Cardiac muscle cell (in vitro differentiated cells and primary cell): ENCODE measurements around the gene INTS3. TPM values are rescaled to one million over a fixed set of nuclear protein-coding genes. Genes with fewer than 3 reads are reported as not detected.

Experiments used
- DNase-seq, 2 donors: peaks; one replicate each; pipeline versions ENCODE4 v3.0.0 to v3.0.0-alpha.2; 2010 to 2017; ENCODE audit warnings: low read depth in 1 of 2, low spot score in 1 of 2
- H3K27ac ChIP-seq: fragments of 200-600 bp; sonication (generic); 2 replicates; pipeline ENCODE4 v1.5.1; 2016
- H3K27me3 ChIP-seq: fragments of 200-600 bp; sonication (generic); 2 replicates; pipeline ENCODE4 v1.6.0; 2016; ENCODE audit warnings: control low read depth
- H3K36me3 ChIP-seq: fragments of 200-600 bp; sonication (generic); 2 replicates; pipeline ENCODE4 v1.5.1; 2016; ENCODE audit warnings: control low read depth
- H3K4me1 ChIP-seq: fragments of 200-600 bp; sonication (generic); 2 replicates; pipeline ENCODE4 v1.8.1; 2017; ENCODE audit warnings: low read depth, mild to moderate bottlenecking, mixed run types
- H3K4me3 ChIP-seq: fragments of 200-600 bp; sonication (generic); 2 replicates; pipeline ENCODE4 v1.5.1; 2016; ENCODE audit warnings: mild to moderate bottlenecking
- H3K9me3 ChIP-seq: fragments of 200-600 bp; sonication (generic); 2 replicates; pipeline ENCODE4 v1.5.1; 2017; ENCODE audit warnings: low read depth, mild to moderate bottlenecking, control low read depth
- polyA plus RNA-seq: library from polyadenylated mRNA; unstranded; fragments of >200 nt; fragmentation: Nextera tagmentation; extraction: Ambion mirVana; gene quantifications from 2 replicates; pipeline ENCODE4 v1.2.1, GENCODE V29; 2016
- total RNA-seq: library from RNA; depleted of rRNA; stranded (reverse); fragments of >200 nt; gene quantifications from 2 replicates; pipeline ENCODE4 v1.2.3, GENCODE V29; 2016
- TF ChIP-seq, protein P1 (sequence below): IDR thresholded peaks from 2 replicates; pipeline ENCODE4 v1.5.1; 2012; ENCODE audit warnings: low read depth, mild to moderate bottlenecking, low read length

INTS3 gene
- total and polyA plus RNA-seq, 2 experiments from 2014 or later = 39.7 to 73.5 TPM

GRCh38 chr1:153774026-153774595 is 46.3 kb downstream of the INTS3 start:
- no peak overlapping the region for H3K4me3 ChIP-seq
- no peaks in the 10 kb centered on the region for H3K27me3 ChIP-seq
- H3K9me3 ChIP-seq = no peaks in the 10 kb centered on the region
- H3K36me3 ChIP-seq = peaks cover 17% of the 10 kb centered on the region
- DNase-seq = no peak
- no peak overlapping the region for H3K27ac ChIP-seq
- TF ChIP-seq, protein P1, sequence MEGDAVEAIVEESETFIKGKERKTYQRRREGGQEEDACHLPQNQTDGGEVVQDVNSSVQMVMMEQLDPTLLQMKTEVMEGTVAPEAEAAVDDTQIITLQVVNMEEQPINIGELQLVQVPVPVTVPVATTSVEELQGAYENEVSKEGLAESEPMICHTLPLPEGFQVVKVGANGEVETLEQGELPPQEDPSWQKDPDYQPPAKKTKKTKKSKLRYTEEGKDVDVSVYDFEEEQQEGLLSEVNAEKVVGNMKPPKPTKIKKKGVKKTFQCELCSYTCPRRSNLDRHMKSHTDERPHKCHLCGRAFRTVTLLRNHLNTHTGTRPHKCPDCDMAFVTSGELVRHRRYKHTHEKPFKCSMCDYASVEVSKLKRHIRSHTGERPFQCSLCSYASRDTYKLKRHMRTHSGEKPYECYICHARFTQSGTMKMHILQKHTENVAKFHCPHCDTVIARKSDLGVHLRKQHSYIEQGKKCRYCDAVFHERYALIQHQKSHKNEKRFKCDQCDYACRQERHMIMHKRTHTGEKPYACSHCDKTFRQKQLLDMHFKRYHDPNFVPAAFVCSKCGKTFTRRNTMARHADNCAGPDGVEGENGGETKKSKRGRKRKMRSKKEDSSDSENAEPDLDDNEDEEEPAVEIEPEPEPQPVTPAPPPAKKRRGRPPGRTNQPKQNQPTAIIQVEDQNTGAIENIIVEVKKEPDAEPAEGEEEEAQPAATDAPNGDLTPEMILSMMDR = no peak
- H3K4me1 ChIP-seq = peaks cover 3% of the 10 kb centered on the region

GRCh38 chr1:153774780-153775457 is 47.1 kb downstream of the INTS3 start, which contains the start of gene SLC27A3:
TSS of gene SLC27A3 (plus strand) at chr1:153775407. CDS start at chr1:153775498, 91 bp downstream.
- Histone ChIP-seq H3K4me1 (peaks cover 3% of the 10 kb centered on the region), H3K27me3 (no peaks in the 10 kb centered on the region), H3K9me3 (no peaks in the 10 kb centered on the region), H3K36me3 (peaks cover 17% of the 10 kb centered on the region), H3K27ac (peak within 1 kb of the TSS; percentile 61), H3K4me3 (peak within 1 kb of the TSS; percentile 71)
- peak; percentile 54 to 81 for DNase-seq
- TF ChIP-seq, protein P1 = no peak

DNA sequence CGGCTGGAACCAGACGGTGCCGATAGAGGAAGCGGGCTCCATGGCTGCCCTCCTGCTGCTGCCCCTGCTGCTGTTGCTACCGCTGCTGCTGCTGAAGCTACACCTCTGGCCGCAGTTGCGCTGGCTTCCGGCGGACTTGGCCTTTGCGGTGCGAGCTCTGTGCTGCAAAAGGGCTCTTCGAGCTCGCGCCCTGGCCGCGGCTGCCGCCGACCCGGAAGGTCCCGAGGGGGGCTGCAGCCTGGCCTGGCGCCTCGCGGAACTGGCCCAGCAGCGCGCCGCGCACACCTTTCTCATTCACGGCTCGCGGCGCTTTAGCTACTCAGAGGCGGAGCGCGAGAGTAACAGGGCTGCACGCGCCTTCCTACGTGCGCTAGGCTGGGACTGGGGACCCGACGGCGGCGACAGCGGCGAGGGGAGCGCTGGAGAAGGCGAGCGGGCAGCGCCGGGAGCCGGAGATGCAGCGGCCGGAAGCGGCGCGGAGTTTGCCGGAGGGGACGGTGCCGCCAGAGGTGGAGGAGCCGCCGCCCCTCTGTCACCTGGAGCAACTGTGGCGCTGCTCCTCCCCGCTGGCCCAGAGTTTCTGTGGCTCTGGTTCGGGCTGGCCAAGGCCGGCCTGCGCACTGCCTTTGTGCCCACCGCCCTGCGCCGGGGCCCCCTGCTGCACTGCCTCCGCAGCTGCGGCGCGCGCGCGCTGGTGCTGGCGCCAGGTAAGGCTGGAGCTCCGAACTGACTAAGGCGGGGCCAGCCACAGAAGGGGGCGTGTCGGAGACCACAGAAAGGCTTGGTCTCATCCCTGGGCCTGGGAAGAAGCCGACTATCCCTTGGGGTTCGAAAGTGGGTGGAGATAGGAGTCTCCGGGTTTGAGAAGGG is 47.8 kb downstream of the INTS3 start:
- Histone ChIP-seq H3K9me3 (no peaks in the 10 kb centered on the region), H3K27me3 (no peaks in the 10 kb centered on the region), H3K36me3 (peaks cover 14% of the 10 kb centered on the region), H3K4me3 (peak overlapping the region; percentile 71), H3K27ac (peak overlapping the region; percentile 61), H3K4me1 (peaks cover 3% of the 10 kb centered on the region)
- DNase-seq = peak; percentile 75 to 76
- TF ChIP-seq, protein P1 = no peak

- Histone ChIP-seq H3K27ac (no peak overlapping the region), H3K9me3 (no peaks in the 10 kb centered on the region), H3K4me1 (peaks cover 3% of the 10 kb centered on the region), H3K27me3 (no peaks in the 10 kb centered on the region), H3K4me3 (peak overlapping the region; percentile 71), H3K36me3 (peaks cover 12% of the 10 kb centered on the region)
- no peak for DNase-seq
- TF ChIP-seq, protein P1 = no peak
Measured at GRCh38 chr1:153776352-153776751, 48.5 kb downstream of the INTS3 start.

DNA sequence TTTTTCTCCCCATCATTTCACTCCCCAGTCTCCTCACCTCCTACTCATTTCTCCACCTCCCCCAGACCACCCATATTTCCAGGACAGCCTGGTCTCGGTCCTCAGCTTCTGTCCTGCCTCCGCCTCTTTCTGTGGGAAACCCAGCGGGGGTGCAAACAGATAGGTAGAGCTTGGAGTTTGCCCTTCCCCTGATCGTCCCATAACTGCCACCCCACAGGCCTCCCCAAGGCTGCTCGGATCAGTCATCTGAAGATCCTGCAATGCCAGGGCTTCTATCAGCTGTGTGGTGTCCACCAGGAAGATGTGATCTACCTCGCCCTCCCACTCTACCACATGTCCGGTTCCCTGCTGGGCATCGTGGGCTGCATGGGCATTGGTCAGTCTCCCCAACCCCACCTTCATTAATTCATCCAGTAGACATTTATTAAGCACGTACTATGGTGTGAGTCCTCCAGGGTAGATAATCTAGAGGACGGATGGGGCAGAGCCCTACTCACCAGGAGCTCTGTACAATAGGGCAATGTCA is 49.1 kb downstream of the INTS3 start:
- Histone ChIP-seq H3K4me3 (no peak overlapping the region), H3K36me3 (peaks cover 12% of the 10 kb centered on the region), H3K9me3 (no peaks in the 10 kb centered on the region), H3K4me1 (peaks cover 3% of the 10 kb centered on the region), H3K27ac (no peak overlapping the region), H3K27me3 (no peaks in the 10 kb centered on the region)
- TF ChIP-seq, protein P1 = no peak
- DNase-seq = no peak
